Fibroblast of lung (primary cell): Measurements from ENCODE around the gene TMEM170A. TPM values are rescaled to one million over a fixed set of nuclear protein-coding genes. Genes with fewer than 3 reads are reported as not detected.

Experiments
- DNase-seq, 2 donors: peaks; one replicate each; pipeline versions ENCODE4 v3.0.0 to v3.0.0-alpha.2; 2010; ENCODE audit warnings: low read depth in 2 of 2
- H2AFZ ChIP-seq: 2 replicates; pipeline ENCODE4 v1.5.1; 2012; ENCODE audit warnings: low read length, control low read depth, inconsistent platforms
- H3K27ac ChIP-seq: 2 replicates; pipeline ENCODE4 v1.5.1; 2011; ENCODE audit warnings: low read length, control low read depth; ENCODE audit not compliant: insufficient read depth
- H3K27me3 ChIP-seq: 2 replicates; pipeline ENCODE4 v1.5.1; 2011; ENCODE audit warnings: mild to moderate bottlenecking, low read length; ENCODE audit not compliant: control insufficient read depth, insufficient read depth
- H3K36me3 ChIP-seq: 2 replicates; pipeline ENCODE4 v1.5.1; 2011; ENCODE audit warnings: low read length; ENCODE audit not compliant: control insufficient read depth, insufficient read depth
- H3K4me1 ChIP-seq: 2 replicates; pipeline ENCODE4 v1.5.1; 2011; ENCODE audit warnings: low read length; ENCODE audit not compliant: control insufficient read depth, insufficient read depth; ENCODE audit errors: extremely low read depth
- H3K4me2 ChIP-seq: 2 replicates; pipeline ENCODE4 v1.5.1; 2011; ENCODE audit warnings: low read length, control low read depth; ENCODE audit not compliant: insufficient read depth; ENCODE audit errors: extremely low read depth
- H3K4me3 ChIP-seq, 4 experiments: fragments of 200-600 bp in 1 of 4; sonication (generic) in 1 of 4; replicated peaks in 1 of 4; 2 replicates each; pipeline ENCODE4 v1.5.1; 2011 to 2016; ENCODE audit warnings: low read length in 4 of 4, low read depth in 3 of 4, mild to moderate bottlenecking in 3 of 4, control low read depth in 2 of 4, inconsistent platforms in 1 of 4, mixed read lengths in 1 of 4; ENCODE audit not compliant: insufficient read depth in 1 of 4; ENCODE audit errors: control extremely low read depth in 1 of 4
- H3K79me2 ChIP-seq: 2 replicates; pipeline ENCODE4 v1.5.1; 2012; ENCODE audit warnings: mild to moderate bottlenecking, low read length, inconsistent platforms; ENCODE audit not compliant: control insufficient read depth, insufficient read depth
- H3K9ac ChIP-seq: 2 replicates; pipeline ENCODE4 v1.5.1; 2011; ENCODE audit warnings: mild to moderate bottlenecking, low read length, control low read depth; ENCODE audit not compliant: insufficient read depth
- H3K9me3 ChIP-seq: 2 replicates; pipeline ENCODE4 v1.5.1; 2012; ENCODE audit warnings: low read depth, low read length; ENCODE audit not compliant: control insufficient read depth, insufficient read depth
- H4K20me1 ChIP-seq: 2 replicates; pipeline ENCODE4 v1.5.1; 2011; ENCODE audit warnings: low read length; ENCODE audit not compliant: control insufficient read depth, insufficient read depth; ENCODE audit errors: extremely low read depth
- EZH2 ChIP-seq: IDR thresholded peaks from 2 replicates; pipeline ENCODE4 v1.5.1; 2012; ENCODE audit warnings: low read length, control low read depth, mild to moderate bottlenecking; ENCODE audit errors: missing control alignments
- polyA plus RNA-seq, 2 donors: library from polyadenylated mRNA; depleted of rRNA in 1 of 2; stranded (reverse) in 1 of 2; unstranded in 1 of 2; fragments of >200 nt; gene quantifications; 2 replicates each; pipeline ENCODE4 v1.2.1, GENCODE V29; 2011 to 2012; ENCODE audit warnings: missing spikeins in 1 of 2
- total RNA-seq: library from RNA; depleted of rRNA; stranded (reverse); fragments of >200 nt; gene quantifications from 2 replicates; pipeline ENCODE4 v1.2.1, GENCODE V29; 2014
- TF ChIP-seq, protein P1 (sequence below), 2 donors: IDR thresholded peaks in 1 of 2; conservative IDR thresholded peaks in 1 of 2; 1 replicate in 1 of 2; 2 replicates in 1 of 2; pipeline ENCODE4 v1.5.1; 2011 to 2012; ENCODE audit warnings: low read length in 2 of 2, control low read depth in 1 of 2, inconsistent platforms in 1 of 2, low read depth in 1 of 2, mild to moderate bottlenecking in 1 of 2

TMEM170A gene
- total and polyA plus RNA-seq, 2 donors (not counting 1 experiment from before 2014, with no cell fraction given): 12.3 to 14.5 TPM

DNA sequence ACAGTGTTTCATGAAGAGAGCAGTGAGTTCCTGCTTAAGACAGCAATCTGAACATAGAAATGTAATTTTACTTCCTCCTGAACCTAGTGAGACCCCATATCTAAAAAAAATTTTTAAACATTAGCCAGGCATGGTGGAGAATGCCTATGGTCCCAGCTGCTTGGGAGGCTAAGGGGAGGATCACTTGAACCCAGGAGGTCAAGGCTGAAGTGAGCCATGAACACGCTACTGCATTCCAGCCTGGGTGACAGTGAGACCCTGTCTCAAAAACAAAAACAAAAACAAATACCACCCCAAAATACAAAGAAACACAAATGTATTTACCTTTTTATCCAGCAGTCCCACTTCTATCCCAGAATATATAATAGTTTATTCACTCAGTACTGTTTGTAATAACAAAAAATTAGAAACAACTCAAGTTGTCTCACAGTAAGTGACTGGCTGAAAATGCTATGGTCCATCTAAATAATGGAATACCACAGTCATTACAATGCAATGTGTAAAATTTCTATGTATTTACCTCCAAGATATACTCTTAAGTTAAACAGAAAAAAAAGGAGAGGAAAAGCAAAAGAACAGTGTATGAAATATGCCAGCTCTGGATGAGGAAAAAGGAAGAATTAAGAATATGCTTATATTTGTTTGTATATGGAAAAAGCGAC, 47.5 kb downstream of the TMEM170A start:
- Histone ChIP-seq H4K20me1 (no peaks in the 10 kb centered on the region), H3K36me3 (no peaks in the 10 kb centered on the region), H3K4me1 (peaks cover 2% of the 10 kb centered on the region), H3K27me3 (no peaks in the 10 kb centered on the region), H2AFZ (no peak overlapping the region), H3K79me2 (peaks cover 33% of the 10 kb centered on the region), H3K4me2 (no peak overlapping the region), H3K4me3 (no peak overlapping the region), H3K27ac (no peak overlapping the region), H3K9me3 (no peaks in the 10 kb centered on the region), H3K9ac (no peak overlapping the region)
- TF ChIP-seq, protein P1, sequence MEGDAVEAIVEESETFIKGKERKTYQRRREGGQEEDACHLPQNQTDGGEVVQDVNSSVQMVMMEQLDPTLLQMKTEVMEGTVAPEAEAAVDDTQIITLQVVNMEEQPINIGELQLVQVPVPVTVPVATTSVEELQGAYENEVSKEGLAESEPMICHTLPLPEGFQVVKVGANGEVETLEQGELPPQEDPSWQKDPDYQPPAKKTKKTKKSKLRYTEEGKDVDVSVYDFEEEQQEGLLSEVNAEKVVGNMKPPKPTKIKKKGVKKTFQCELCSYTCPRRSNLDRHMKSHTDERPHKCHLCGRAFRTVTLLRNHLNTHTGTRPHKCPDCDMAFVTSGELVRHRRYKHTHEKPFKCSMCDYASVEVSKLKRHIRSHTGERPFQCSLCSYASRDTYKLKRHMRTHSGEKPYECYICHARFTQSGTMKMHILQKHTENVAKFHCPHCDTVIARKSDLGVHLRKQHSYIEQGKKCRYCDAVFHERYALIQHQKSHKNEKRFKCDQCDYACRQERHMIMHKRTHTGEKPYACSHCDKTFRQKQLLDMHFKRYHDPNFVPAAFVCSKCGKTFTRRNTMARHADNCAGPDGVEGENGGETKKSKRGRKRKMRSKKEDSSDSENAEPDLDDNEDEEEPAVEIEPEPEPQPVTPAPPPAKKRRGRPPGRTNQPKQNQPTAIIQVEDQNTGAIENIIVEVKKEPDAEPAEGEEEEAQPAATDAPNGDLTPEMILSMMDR (conservative IDR thresholded peaks at IDR 0.05 in 1 of 2, IDR thresholded peaks at IDR 0.05 in 1 of 2; ENCODE audit: low read depth in 1 of 2, low read length in 2 of 2): no peak
- TF ChIP-seq EZH2: no peak
- no peak for DNase-seq

DNA sequence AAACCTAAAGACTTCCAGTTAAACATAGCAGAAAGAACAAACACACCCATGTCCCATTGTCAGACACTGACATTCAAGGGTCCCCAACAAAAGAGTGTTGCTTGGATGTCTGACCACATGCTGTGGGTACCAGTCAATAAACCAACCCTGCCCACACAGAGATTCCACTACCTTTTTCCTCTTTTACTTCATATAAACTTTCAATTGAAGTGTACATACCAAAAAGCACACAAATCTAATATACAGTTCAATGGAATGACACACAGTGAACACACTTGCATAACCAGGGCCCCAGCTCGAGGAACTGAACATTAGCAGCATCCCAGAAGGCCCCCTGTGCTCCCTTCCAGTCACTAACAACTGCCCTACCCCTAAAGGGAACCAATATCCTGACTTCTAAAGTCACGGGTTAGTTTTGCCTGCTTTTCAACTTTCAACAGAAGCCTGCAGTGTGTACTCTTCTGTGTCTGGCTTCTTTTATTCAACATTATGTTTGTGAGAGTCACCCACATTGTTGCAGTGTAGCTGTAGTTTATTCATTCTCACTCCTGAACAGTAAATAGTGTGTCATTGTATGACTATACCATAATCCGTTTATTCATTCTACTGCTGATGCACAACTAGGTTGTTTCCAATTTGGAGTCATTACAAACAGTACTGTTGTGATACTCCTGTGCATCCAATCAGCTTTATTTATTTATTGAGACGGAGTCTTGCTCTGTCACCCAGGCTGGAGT, 49.2 kb downstream of the TMEM170A start:
- no peak for DNase-seq

DNA sequence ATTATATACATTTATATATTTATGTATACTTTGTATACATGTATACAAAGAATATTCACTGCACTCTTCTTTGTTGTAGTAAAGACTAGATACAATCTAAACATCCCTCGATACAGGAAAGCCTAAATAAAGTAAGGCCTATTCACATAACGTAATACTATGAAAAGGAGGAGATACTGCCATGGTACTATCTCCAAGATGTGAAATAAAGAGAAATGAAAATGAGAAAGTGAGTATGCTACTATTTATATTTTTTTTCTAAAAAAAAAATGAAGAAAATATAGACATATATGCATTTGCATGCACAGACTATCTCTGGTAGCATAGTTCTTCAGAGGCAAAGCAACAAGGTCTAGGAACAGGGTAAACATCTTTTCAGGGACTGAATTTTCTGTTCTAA, 50.5 kb downstream of the TMEM170A start:
- Histone ChIP-seq H3K4me1 (peaks cover 2% of the 10 kb centered on the region), H3K9ac (no peak overlapping the region), H4K20me1 (no peaks in the 10 kb centered on the region), H3K36me3 (no peaks in the 10 kb centered on the region), H3K79me2 (peaks cover 16% of the 10 kb centered on the region), H2AFZ (no peak overlapping the region), H3K4me2 (no peak overlapping the region), H3K4me3 (no peak overlapping the region), H3K9me3 (no peaks in the 10 kb centered on the region), H3K27me3 (no peaks in the 10 kb centered on the region), H3K27ac (no peak overlapping the region)
- no peak for DNase-seq
- no peak for TF ChIP-seq EZH2

More for the DNA sequence above, 49.2 kb downstream of the TMEM170A start:
- Histone ChIP-seq H3K27me3 (no peaks in the 10 kb centered on the region), H3K4me1 (peaks cover 2% of the 10 kb centered on the region), H2AFZ (no peak overlapping the region), H3K9ac (no peak overlapping the region), H4K20me1 (no peaks in the 10 kb centered on the region), H3K4me3 (no peak overlapping the region), H3K79me2 (peaks cover 27% of the 10 kb centered on the region), H3K9me3 (no peaks in the 10 kb centered on the region), H3K4me2 (no peak overlapping the region), H3K27ac (no peak overlapping the region), H3K36me3 (no peaks in the 10 kb centered on the region)
- TF ChIP-seq EZH2: no peak

DNA sequence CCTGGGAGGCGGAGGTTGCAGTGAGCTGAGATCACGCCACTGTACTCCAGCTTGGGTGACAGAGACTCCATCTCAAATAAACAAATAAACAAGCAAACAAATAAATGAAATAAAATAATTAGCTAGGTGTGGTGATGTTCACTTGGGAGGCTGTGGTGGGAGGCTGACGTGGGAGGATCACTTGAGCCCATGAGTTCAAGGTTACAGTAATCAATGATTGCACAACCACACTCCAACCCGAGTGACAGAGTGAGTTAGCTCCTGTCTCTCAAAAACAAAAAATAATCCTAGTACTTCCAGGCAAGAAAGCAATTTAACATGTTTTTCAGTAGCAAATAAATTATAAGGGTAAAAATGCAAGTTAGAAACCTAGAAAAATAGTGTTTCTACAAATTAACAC, 57.5 kb downstream of the TMEM170A start:
- H3K4me2 ChIP-seq: no peak overlapping the region
- H3K79me2 ChIP-seq: no peaks in the 10 kb centered on the region
- no peak for DNase-seq
- H3K36me3 ChIP-seq: no peaks in the 10 kb centered on the region
- H3K9ac ChIP-seq: no peak overlapping the region
- H3K9me3 ChIP-seq: no peaks in the 10 kb centered on the region
- TF ChIP-seq EZH2: no peak
- TF ChIP-seq, protein P1 (conservative IDR thresholded peaks at IDR 0.05 in 1 of 2, IDR thresholded peaks at IDR 0.05 in 1 of 2; ENCODE audit: low read depth in 1 of 2, low read length in 2 of 2): no peak
- H3K4me3 ChIP-seq: no peak overlapping the region
- no peaks in the 10 kb centered on the region for H3K27me3 ChIP-seq
- no peak overlapping the region for H3K27ac ChIP-seq
- no peaks in the 10 kb centered on the region for H4K20me1 ChIP-seq
- no peak overlapping the region for H2AFZ ChIP-seq
- peaks cover 2% of the 10 kb centered on the region for H3K4me1 ChIP-seq
